Mesenchymal stem cell (in vitro differentiated cells and primary cell): ENCODE measurements around the gene ITPRID2.

Experiments used
- DNase-seq: peaks from one replicate; pipeline ENCODE4 v3.0.0-alpha.2; 2013
- H2AFZ ChIP-seq: one replicate; pipeline ENCODE4 v1.6.1; 2013; ENCODE audit warnings: low read depth, mild to moderate bottlenecking, control low read depth, inconsistent platforms, low read length, moderate library complexity
- H2AK5ac ChIP-seq: 2 replicates; pipeline ENCODE4 v1.6.1; 2013; ENCODE audit warnings: low read length, moderate library complexity, mild to moderate bottlenecking, inconsistent platforms; ENCODE audit not compliant: severe bottlenecking
- H2BK120ac ChIP-seq: one replicate; pipeline ENCODE4 v1.6.1; 2013; ENCODE audit warnings: low read depth, mild to moderate bottlenecking, inconsistent platforms, low read length, moderate library complexity
- H2BK12ac ChIP-seq, 2 experiments: one replicate each; pipeline ENCODE4 v1.6.1; 2013; ENCODE audit warnings: inconsistent platforms in 2 of 2, low read length in 2 of 2, mild to moderate bottlenecking in 2 of 2, moderate library complexity in 2 of 2, control low read depth in 1 of 2
- H2BK15ac ChIP-seq: one replicate; pipeline ENCODE4 v1.6.1; 2013; ENCODE audit warnings: mild to moderate bottlenecking, low read depth, inconsistent platforms; ENCODE audit not compliant: poor library complexity, severe bottlenecking
- H2BK5ac ChIP-seq: 2 replicates; pipeline ENCODE4 v1.6.1; 2013; ENCODE audit warnings: low read depth, mild to moderate bottlenecking, low read length, control low read depth, inconsistent platforms; ENCODE audit not compliant: poor library complexity, severe bottlenecking
- H3K14ac ChIP-seq, 2 experiments: one replicate each; pipeline ENCODE4 v1.6.1; 2013; ENCODE audit warnings: inconsistent platforms in 2 of 2, low read length in 2 of 2, control low read depth in 1 of 2, mild to moderate bottlenecking in 1 of 2, moderate library complexity in 1 of 2
- H3K18ac ChIP-seq, 2 experiments: one replicate each; pipeline ENCODE4 v1.6.1; 2013; ENCODE audit warnings: inconsistent platforms in 2 of 2, low read length in 2 of 2, control low read depth in 1 of 2, low read depth in 1 of 2, mild to moderate bottlenecking in 1 of 2
- H3K23ac ChIP-seq, 2 experiments: one replicate each; pipeline ENCODE4 v1.6.1; 2013; ENCODE audit warnings: inconsistent platforms in 2 of 2, low read length in 2 of 2, mild to moderate bottlenecking in 2 of 2, moderate library complexity in 2 of 2, control low read depth in 1 of 2
- H3K27ac ChIP-seq: 2 replicates; pipeline ENCODE4 v1.5.1; 2013; ENCODE audit warnings: mild to moderate bottlenecking, moderate library complexity, low read length, control low read depth, inconsistent platforms; ENCODE audit not compliant: poor library complexity, severe bottlenecking
- H3K27me3 ChIP-seq, 2 experiments: 2 replicates each; pipeline versions ENCODE4 v1.6.1 to v1.7.0; 2013; ENCODE audit warnings: low read length in 2 of 2, mild to moderate bottlenecking in 2 of 2, moderate library complexity in 2 of 2, control low read depth in 1 of 2, inconsistent platforms in 1 of 2; ENCODE audit not compliant: control insufficient read depth in 1 of 2, insufficient read depth in 1 of 2
- H3K36me3 ChIP-seq, 2 experiments: 2 replicates each; pipeline versions ENCODE4 v1.6.1 to v1.7.0; 2013; ENCODE audit warnings: low read length in 2 of 2, control low read depth in 1 of 2, inconsistent platforms in 1 of 2, low read depth in 1 of 2, mild to moderate bottlenecking in 1 of 2; ENCODE audit not compliant: insufficient read depth in 2 of 2, control insufficient read depth in 1 of 2
- H3K4ac ChIP-seq, 2 experiments: one replicate each; pipeline ENCODE4 v1.6.1; 2013; ENCODE audit warnings: inconsistent platforms in 2 of 2, low read length in 2 of 2, mild to moderate bottlenecking in 2 of 2, moderate library complexity in 2 of 2, control low read depth in 1 of 2, low read depth in 1 of 2
- H3K4me1 ChIP-seq: 2 replicates; pipeline ENCODE4 v1.6.1; 2013; ENCODE audit warnings: low read depth, low read length, control low read depth; ENCODE audit not compliant: control insufficient read depth, insufficient read depth
- H3K4me2 ChIP-seq: 2 replicates; pipeline ENCODE4 v1.6.1; 2013; ENCODE audit warnings: low read length, mild to moderate bottlenecking, inconsistent platforms; ENCODE audit not compliant: poor library complexity, severe bottlenecking
- H3K4me3 ChIP-seq, 2 experiments: 2 replicates each; pipeline versions ENCODE4 v1.5.1 to v1.7.0; 2013; ENCODE audit warnings: low read length in 2 of 2, mild to moderate bottlenecking in 2 of 2, control low read depth in 1 of 2, low read depth in 1 of 2; ENCODE audit not compliant: insufficient read depth in 1 of 2
- H3K79me1 ChIP-seq: replicated peaks from 2 replicates; pipeline ENCODE4 v1.6.1; 2013; ENCODE audit warnings: mild to moderate bottlenecking, control low read depth, low read length, inconsistent platforms; ENCODE audit not compliant: poor library complexity, severe bottlenecking
- H3K9ac ChIP-seq: 2 replicates; pipeline ENCODE4 v1.7.0; 2013; ENCODE audit warnings: mild to moderate bottlenecking, low read length, moderate library complexity
- H3K9me3 ChIP-seq: 2 replicates; pipeline ENCODE4 v1.7.0; 2013; ENCODE audit warnings: mild to moderate bottlenecking, low read length; ENCODE audit not compliant: control insufficient read depth
- H4K8ac ChIP-seq: one replicate; pipeline ENCODE4 v1.6.1; 2013; ENCODE audit warnings: inconsistent platforms, mild to moderate bottlenecking, low read length, moderate library complexity
- H4K91ac ChIP-seq: one replicate; pipeline ENCODE4 v1.6.1; 2013; ENCODE audit warnings: mild to moderate bottlenecking, low read length, inconsistent platforms
- WGBS: methylation state at CpG from one replicate; pipeline ENCODE4 v1.1.7; 2013; ENCODE audit warnings: mixed read lengths; 5-methylcytosine and 5-hydroxymethylcytosine counted together

Gene ITPRID2

DNA sequence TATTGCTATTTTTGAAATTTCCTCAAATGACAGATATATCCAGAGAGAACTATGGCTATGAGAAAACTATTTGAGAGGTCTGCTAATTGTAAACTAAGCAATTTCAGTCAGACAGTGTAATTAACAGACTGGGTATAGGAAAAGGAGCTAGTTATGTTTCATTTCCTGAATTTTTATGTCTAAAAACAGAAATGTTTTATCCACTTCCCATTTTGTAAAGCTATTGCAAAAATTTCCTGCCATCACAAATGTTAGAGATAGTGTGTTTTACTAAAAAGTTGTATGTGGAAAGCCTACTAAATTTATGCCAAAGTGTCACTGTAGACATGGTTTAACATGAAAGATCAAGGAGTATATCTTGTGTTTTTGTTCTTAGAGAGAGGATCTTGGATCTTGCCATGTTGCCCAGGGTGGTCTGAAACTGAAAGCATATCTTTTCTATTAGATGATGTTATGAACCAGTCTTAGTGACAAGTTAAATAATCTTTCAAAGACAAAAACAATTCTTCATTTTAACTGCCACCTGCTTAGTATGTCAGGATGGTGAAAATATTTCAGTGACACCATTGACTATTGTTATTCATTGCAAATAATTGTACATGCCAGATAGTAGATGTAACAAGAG is 40.5 kb upstream of the ITPRID2 start:
- Histone ChIP-seq H3K23ac (no peak overlapping the region), H2AK5ac (no peak overlapping the region), H2BK15ac (no peak overlapping the region), H3K9me3 (no peaks in the 10 kb centered on the region), H3K27ac (no peak overlapping the region), H3K79me1 (no peaks in the 10 kb centered on the region), H2AFZ (no peak overlapping the region), H2BK12ac (no peak overlapping the region), H3K27me3 (no peaks in the 10 kb centered on the region), H3K9ac (no peak overlapping the region), H3K4me1 (no peaks in the 10 kb centered on the region), H4K91ac (no peak overlapping the region), H3K36me3 (no peaks in the 10 kb centered on the region), H2BK5ac (no peak overlapping the region), H4K8ac (no peak overlapping the region), H3K4me3 (no peak overlapping the region), H3K14ac (no peak overlapping the region), H3K4me2 (no peak overlapping the region), H3K18ac (no peak overlapping the region), H2BK120ac (no peak overlapping the region), H3K4ac (no peak overlapping the region)
- no peak for DNase-seq

- H3K27me3 ChIP-seq, result no peaks in the 10 kb centered on the region
- no peak for DNase-seq
- no peaks in the 10 kb centered on the region for H3K36me3 ChIP-seq
- no peak overlapping the region for H3K4ac ChIP-seq
- H4K8ac ChIP-seq, result no peak overlapping the region
- no peak overlapping the region for H3K27ac ChIP-seq
- no peak overlapping the region for H3K4me3 ChIP-seq
- H3K18ac ChIP-seq, result no peak overlapping the region
- no peak overlapping the region for H2BK12ac ChIP-seq
- no peak overlapping the region for H3K9ac ChIP-seq
- H3K4me2 ChIP-seq, result no peak overlapping the region
- no peak overlapping the region for H2BK120ac ChIP-seq
- H3K4me1 ChIP-seq, result no peaks in the 10 kb centered on the region
- H3K14ac ChIP-seq, result no peak overlapping the region
- no peak overlapping the region for H2AK5ac ChIP-seq
- H4K91ac ChIP-seq, result no peak overlapping the region
- H2BK15ac ChIP-seq, result no peak overlapping the region
- no peak overlapping the region for H3K23ac ChIP-seq
- no peak overlapping the region for H2BK5ac ChIP-seq
- no peaks in the 10 kb centered on the region for H3K9me3 ChIP-seq
- no peak overlapping the region for H2AFZ ChIP-seq
- no peaks in the 10 kb centered on the region for H3K79me1 ChIP-seq
Measured at GRCh38 chr2:181851726-181852125, 39.8 kb upstream of the ITPRID2 start.

DNA sequence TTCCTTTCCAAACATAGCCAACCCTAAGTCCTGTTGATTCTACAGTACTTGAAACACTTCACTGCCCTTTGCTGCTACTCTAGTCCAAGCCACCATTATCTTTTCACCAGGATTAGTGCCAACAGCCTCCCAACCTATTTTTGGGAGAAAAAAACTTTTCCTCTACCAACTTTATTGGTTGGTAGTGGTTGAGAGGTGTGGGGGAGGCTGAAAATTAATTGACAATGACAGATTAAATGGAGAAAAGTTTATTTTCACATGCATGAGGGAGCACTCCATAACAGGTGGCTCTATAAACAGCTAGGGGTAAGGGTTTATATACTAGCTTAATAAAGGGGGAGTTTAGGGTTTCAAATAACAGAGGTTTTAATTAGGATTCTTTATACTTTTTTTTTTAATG is 37.8 kb upstream of the ITPRID2 start:
- no peak for DNase-seq
- Histone ChIP-seq H3K9ac (no peak overlapping the region), H3K4me2 (no peak overlapping the region), H3K18ac (no peak overlapping the region), H2AFZ (no peak overlapping the region), H4K8ac (no peak overlapping the region), H3K36me3 (no peaks in the 10 kb centered on the region), H3K14ac (no peak overlapping the region), H2BK5ac (no peak overlapping the region), H2BK15ac (no peak overlapping the region), H3K4me1 (no peaks in the 10 kb centered on the region), H2AK5ac (no peak overlapping the region), H2BK120ac (no peak overlapping the region), H3K79me1 (no peaks in the 10 kb centered on the region), H3K23ac (no peak overlapping the region), H3K4me3 (no peak overlapping the region), H3K27ac (no peak overlapping the region), H3K27me3 (no peaks in the 10 kb centered on the region), H3K4ac (no peak overlapping the region), H2BK12ac (no peak overlapping the region), H3K9me3 (no peaks in the 10 kb centered on the region), H4K91ac (no peak overlapping the region)

DNA sequence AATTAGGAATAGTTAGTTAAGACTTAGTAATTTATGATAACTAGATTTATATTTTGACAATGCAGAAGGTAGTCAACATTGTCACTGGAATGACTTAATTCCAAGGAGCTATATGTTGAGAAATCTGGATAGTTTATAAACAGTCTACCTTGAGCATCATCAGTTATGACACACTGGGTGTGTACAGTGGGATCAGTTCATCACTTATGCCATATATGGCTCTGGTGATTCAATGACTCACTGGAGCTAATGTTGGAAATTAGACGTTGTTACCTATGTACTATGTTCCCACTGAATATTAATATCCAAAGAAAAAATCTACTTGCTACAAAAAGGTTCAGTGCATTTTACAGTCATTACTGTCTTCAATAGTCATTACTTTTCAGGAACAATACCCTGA is 34.0 kb upstream of the ITPRID2 start:
- H3K9ac ChIP-seq, result no peak overlapping the region
- no peak overlapping the region for H3K27ac ChIP-seq
- no peak overlapping the region for H3K23ac ChIP-seq
- no peak overlapping the region for H3K14ac ChIP-seq
- H3K4me3 ChIP-seq, result no peak overlapping the region
- no peak overlapping the region for H3K4me2 ChIP-seq
- no peak overlapping the region for H4K91ac ChIP-seq
- H3K27me3 ChIP-seq, result no peaks in the 10 kb centered on the region
- no peak overlapping the region for H2AFZ ChIP-seq
- H3K36me3 ChIP-seq, result no peaks in the 10 kb centered on the region
- H3K4ac ChIP-seq, result no peak overlapping the region
- no peaks in the 10 kb centered on the region for H3K4me1 ChIP-seq
- H3K79me1 ChIP-seq, result no peaks in the 10 kb centered on the region
- H2BK5ac ChIP-seq, result no peak overlapping the region
- no peaks in the 10 kb centered on the region for H3K9me3 ChIP-seq
- H2BK12ac ChIP-seq, result no peak overlapping the region
- no peak overlapping the region for H2AK5ac ChIP-seq
- DNase-seq, result peak; percentile 9
- no peak overlapping the region for H3K18ac ChIP-seq
- WGBS, result no CpG with 5 or more reads among the region's 1 CpG
- no peak overlapping the region for H4K8ac ChIP-seq
- no peak overlapping the region for H2BK15ac ChIP-seq
- no peak overlapping the region for H2BK120ac ChIP-seq
